HG03575 (cell line): Measurements from ENCODE around the gene HOXB4.

Experiments used
- ATAC-seq: cut with Tn5 transposase; IDR thresholded peaks from one replicate; pipeline ENCODE4 v1.9.1; 2021; ENCODE audit not compliant: unreplicated experiment, insufficient number of reproducible peaks, low FRiP score; ENCODE audit errors: extremely low read depth

HOXB4 gene

GRCh38 chr17:48577946-48578615 is at the start of gene HOXB4:
HOXB4 (minus strand) TSS chr17:48578350; CDS start chr17:48578319, 31 bp downstream.
- ATAC-seq: no peak

GRCh38 chr17:48627118-48627597 is 49.0 kb upstream of the HOXB4 start:
- ATAC-seq: no peak

GRCh38 chr17:48626245-48627117 is 48.3 kb upstream of the HOXB4 start, which contains the start of gene HOXB9:
HOXB9 (minus strand) TSS chr17:48626358; CDS start chr17:48626269, 89 bp downstream.
- ATAC-seq: no peak

GRCh38 chr17:48625495-48626244 is 47.5 kb upstream of the HOXB4 start:
- ATAC-seq: no peak

GRCh38 chr17:48624544-48625494 is 46.7 kb upstream of the HOXB4 start:
- ATAC-seq: no peak

- no peak for ATAC-seq
Measured at GRCh38 chr17:48624118-48624517, 46.0 kb upstream of the HOXB4 start.

GRCh38 chr17:48623583-48623982 is 45.4 kb upstream of the HOXB4 start:
- ATAC-seq: no peak

GRCh38 chr17:48622857-48623256 is 44.7 kb upstream of the HOXB4 start:
- no peak for ATAC-seq

GRCh38 chr17:48621410-48622392 is 43.6 kb upstream of the HOXB4 start:
- ATAC-seq: no peak

- no peak for ATAC-seq
Measured at GRCh38 chr17:48620461-48621139, 42.5 kb upstream of the HOXB4 start.

GRCh38 chr17:48619826-48620449 is 41.8 kb upstream of the HOXB4 start:
- ATAC-seq: no peak

- ATAC-seq: no peak
Measured at GRCh38 chr17:48618256-48618896, 40.2 kb upstream of the HOXB4 start.

- ATAC-seq: no peak
Measured at GRCh38 chr17:48617471-48618255, 39.5 kb upstream of the HOXB4 start.

- no peak for ATAC-seq
Measured at GRCh38 chr17:48616717-48617470, 38.7 kb upstream of the HOXB4 start.
